Measurements from ENCODE around the gene CEPT1. TPM values are rescaled to one million over a fixed set of nuclear protein-coding genes. Genes with fewer than 3 reads are reported as not detected.

CEPT1 gene
- total RNA-seq, 4 donors from 2014 or later, result 30.3 to 37.8 (median 32.8) TPM

- Histone ChIP-seq H3K27me3 (no peaks in the 10 kb centered on the region), H3K9me3 (no peaks in the 10 kb centered on the region), H3K27ac (no peak overlapping the region), H3K4me3 (no peak overlapping the region), H3K4me1 (no peaks in the 10 kb centered on the region), H3K36me3 (peaks cover 0 to 46% (median 0%) of the 10 kb centered on the region in 3 donors)
- TF ChIP-seq POLR2A (IDR thresholded peaks at IDR 0.05) (no peak), EP300 (IDR thresholded peaks at IDR 0.05) (no peak)
- TF ChIP-seq, protein P1, sequence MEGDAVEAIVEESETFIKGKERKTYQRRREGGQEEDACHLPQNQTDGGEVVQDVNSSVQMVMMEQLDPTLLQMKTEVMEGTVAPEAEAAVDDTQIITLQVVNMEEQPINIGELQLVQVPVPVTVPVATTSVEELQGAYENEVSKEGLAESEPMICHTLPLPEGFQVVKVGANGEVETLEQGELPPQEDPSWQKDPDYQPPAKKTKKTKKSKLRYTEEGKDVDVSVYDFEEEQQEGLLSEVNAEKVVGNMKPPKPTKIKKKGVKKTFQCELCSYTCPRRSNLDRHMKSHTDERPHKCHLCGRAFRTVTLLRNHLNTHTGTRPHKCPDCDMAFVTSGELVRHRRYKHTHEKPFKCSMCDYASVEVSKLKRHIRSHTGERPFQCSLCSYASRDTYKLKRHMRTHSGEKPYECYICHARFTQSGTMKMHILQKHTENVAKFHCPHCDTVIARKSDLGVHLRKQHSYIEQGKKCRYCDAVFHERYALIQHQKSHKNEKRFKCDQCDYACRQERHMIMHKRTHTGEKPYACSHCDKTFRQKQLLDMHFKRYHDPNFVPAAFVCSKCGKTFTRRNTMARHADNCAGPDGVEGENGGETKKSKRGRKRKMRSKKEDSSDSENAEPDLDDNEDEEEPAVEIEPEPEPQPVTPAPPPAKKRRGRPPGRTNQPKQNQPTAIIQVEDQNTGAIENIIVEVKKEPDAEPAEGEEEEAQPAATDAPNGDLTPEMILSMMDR (IDR thresholded peaks at IDR 0.05), result no peak
- DNase-seq (ENCODE audit: low spot score in 2 of 2), result no peak
These were observed 34.0 kb downstream of the CEPT1 start for GRCh38 chr1:111174070-111174469.

DNA sequence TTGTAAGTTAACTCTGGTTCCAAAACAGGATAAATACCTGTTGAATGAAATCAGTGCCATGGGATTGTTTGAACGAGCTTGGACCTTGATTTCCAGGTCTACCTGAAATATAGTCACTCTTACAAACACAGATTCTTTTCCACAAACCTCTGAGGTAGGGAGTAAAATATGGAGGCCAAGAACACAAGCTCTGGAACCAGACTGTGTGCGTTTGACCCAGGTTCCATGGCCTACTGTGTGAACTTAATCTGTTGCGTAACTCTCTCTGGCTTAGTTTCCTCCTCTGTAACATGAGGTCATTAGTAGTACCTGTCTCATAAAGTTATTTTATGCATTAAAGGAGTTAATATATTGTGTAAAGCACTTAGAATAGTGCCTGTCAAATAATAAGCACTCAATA, 35.3 kb downstream of the CEPT1 start:
- H3K9me3 ChIP-seq, result no peaks in the 10 kb centered on the region
- WGBS, 2 donors, result 93 to 95% methylated on average over 3 of the region's 3 CpGs

GRCh38 chr1:111176678-111177077, 36.7 kb downstream of the CEPT1 start:
- DNase-seq (ENCODE audit: low spot score in 2 of 2), result no peak
- Histone ChIP-seq H3K27me3 (no peaks in the 10 kb centered on the region), H3K27ac (no peak overlapping the region), H3K36me3 (peaks cover 0 to 56% (median 0%) of the 10 kb centered on the region in 3 donors), H3K4me1 (no peaks in the 10 kb centered on the region), H3K4me3 (no peak overlapping the region), H3K9me3 (no peaks in the 10 kb centered on the region)
- TF ChIP-seq, protein P1 (IDR thresholded peaks at IDR 0.05), result no peak
- no peak for TF ChIP-seq EP300 (IDR thresholded peaks at IDR 0.05)
- TF ChIP-seq POLR2A (IDR thresholded peaks at IDR 0.05), result no peak
- WGBS, 2 donors, result 58 to 71% methylated on average over 1 of the region's 1 CpG

More for the DNA sequence above, 35.3 kb downstream of the CEPT1 start:
- no peaks in the 10 kb centered on the region for H3K27me3 ChIP-seq
- DNase-seq (ENCODE audit: low spot score in 2 of 2), result no peak
- TF ChIP-seq, protein P1 (IDR thresholded peaks at IDR 0.05), result no peak
- TF ChIP-seq EP300 (IDR thresholded peaks at IDR 0.05) (no peak), POLR2A (IDR thresholded peaks at IDR 0.05) (no peak)
- peaks cover 0 to 56% (median 0%) of the 10 kb centered on the region in 3 donors for H3K36me3 ChIP-seq
- H3K4me3 ChIP-seq, result no peak overlapping the region
- H3K27ac ChIP-seq, result no peak overlapping the region
- H3K4me1 ChIP-seq, result no peaks in the 10 kb centered on the region

- H3K4me1 ChIP-seq, result no peaks in the 10 kb centered on the region
- no peak overlapping the region for H3K27ac ChIP-seq
- H3K9me3 ChIP-seq, result no peaks in the 10 kb centered on the region
- no peaks in the 10 kb centered on the region for H3K27me3 ChIP-seq
- no peak for DNase-seq (ENCODE audit: low spot score in 2 of 2)
- no peak overlapping the region for H3K4me3 ChIP-seq
- peaks cover 0 to 61% (median 6%) of the 10 kb centered on the region in 3 donors for H3K36me3 ChIP-seq
- no peak for TF ChIP-seq EP300 (IDR thresholded peaks at IDR 0.05)
- no peak for TF ChIP-seq POLR2A (IDR thresholded peaks at IDR 0.05)
- TF ChIP-seq, protein P1 (IDR thresholded peaks at IDR 0.05), result no peak
These were observed 40.0 kb downstream of the CEPT1 start for GRCh38 chr1:111179968-111180533.

DNA sequence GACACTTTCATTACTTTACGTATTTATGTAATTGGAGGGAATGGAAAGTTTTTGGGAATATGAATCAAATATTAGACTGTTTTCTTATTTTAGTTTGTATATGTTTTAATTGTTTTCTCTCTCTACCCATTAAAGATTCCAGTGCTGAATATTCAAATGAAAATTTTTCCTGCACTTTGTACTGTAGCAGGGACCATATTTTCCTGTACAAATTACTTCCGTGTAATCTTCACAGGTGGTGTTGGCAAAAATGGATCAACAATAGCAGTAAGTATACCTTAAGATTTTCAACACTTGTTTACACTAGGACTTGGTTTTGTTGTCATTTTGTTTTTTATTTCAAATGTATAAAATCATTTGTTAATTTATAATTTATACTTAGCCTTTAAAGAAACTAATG, 42.0 kb downstream of the CEPT1 start:
- peaks cover 0 to 70% (median 6%) of the 10 kb centered on the region in 3 donors for H3K36me3 ChIP-seq
- WGBS, 2 donors, result 97 to 99% methylated on average over 2 of the region's 2 CpGs

More for the DNA sequence above, 42.0 kb downstream of the CEPT1 start:
- no peak for DNase-seq (ENCODE audit: low spot score in 2 of 2)
- Histone ChIP-seq H3K27ac (no peak overlapping the region), H3K27me3 (no peaks in the 10 kb centered on the region), H3K4me3 (no peak overlapping the region), H3K4me1 (no peaks in the 10 kb centered on the region), H3K9me3 (no peaks in the 10 kb centered on the region)
- TF ChIP-seq POLR2A (IDR thresholded peaks at IDR 0.05) (no peak), EP300 (IDR thresholded peaks at IDR 0.05) (no peak)

Measured in tibial nerve (tissue), 4 donors.